ENCODE results near the gene PPEF1. TPM values are rescaled to one million over a fixed set of nuclear protein-coding genes. Genes with fewer than 3 reads are reported as not detected.
"Not testable (repeated sequence)": the region's sequence is repeated elsewhere in the genome, so short reads cannot be mapped to it uniquely, and the experiment has no call there.

Gene PPEF1
- total RNA-seq, 1 experiment from 2014 or later, result 0.72 TPM

DNA sequence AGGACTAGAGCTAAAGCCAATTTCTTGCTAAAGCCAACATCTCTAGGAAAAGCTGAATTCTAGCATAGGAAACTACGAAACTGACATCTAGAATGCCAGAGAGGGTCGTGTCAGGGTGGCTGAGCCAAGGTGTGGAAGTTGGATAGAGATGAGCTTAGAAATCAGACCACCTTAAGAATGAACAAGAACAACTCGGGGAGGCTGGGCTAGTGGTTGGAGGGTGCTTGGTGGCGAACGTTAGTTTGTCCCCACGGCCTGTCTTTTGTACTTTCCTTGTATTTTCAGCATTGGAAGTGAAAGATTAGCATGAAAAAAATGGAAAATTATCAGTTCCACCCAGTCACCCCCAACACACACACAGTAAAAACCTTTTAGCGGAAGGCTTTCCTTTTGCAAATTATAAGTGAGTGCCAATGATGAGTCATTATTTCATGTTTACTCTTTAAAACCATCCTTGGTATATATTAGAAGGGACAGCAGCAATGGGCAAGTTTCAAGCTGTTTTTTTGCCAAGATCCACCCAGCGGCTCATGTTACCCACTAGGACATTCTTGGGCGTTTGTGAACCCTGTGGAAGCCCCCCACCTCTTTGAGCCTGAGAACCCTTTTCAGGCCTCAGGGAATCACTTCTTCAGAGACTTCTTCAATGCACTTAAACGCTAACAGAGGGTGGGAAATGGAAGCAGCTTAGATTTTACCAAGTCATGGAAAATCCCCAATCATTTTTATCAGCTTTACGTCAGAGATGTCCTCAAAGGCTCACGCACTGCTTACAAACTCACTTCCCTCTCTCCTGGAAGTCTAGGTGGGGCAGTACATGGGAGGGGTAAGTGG is 4.9 kb upstream of the PPEF1 start:
- DNase-seq (ENCODE audit: low spot score), result peak; percentile 87

DNA sequence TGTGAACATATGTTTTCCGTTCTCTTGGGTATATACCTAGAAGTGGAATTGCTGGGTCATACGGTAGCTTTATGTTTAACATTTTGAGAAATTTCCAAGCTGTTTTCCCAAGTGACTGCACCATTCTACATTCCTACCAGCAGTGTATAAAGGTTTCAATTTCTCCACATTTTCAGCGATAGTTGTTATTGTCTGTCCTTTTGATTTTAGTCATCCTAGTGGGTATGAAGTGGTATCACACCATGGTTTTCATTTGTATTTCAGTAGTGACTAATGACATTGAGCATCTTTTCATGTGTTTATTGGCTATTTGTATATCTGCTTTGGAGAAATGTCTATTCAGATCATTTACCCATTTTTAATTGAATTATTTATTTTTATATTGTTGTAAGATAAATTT is 2.4 kb downstream of the PPEF1 start:
- no peak for DNase-seq (ENCODE audit: low spot score)

- DNase-seq (ENCODE audit: low spot score), result peak; percentile 10
These were observed 7.5 kb downstream of the PPEF1 start for GRCh38 chrX:18714910-18715309.

GRCh38 chrX:18719852-18720251 is 12.4 kb downstream of the PPEF1 start:
- no peak for DNase-seq (ENCODE audit: low spot score)

GRCh38 chrX:18721683-18722499 is 14.4 kb downstream of the PPEF1 start:
- DNase-seq (ENCODE audit: low spot score), result no peak

DNA sequence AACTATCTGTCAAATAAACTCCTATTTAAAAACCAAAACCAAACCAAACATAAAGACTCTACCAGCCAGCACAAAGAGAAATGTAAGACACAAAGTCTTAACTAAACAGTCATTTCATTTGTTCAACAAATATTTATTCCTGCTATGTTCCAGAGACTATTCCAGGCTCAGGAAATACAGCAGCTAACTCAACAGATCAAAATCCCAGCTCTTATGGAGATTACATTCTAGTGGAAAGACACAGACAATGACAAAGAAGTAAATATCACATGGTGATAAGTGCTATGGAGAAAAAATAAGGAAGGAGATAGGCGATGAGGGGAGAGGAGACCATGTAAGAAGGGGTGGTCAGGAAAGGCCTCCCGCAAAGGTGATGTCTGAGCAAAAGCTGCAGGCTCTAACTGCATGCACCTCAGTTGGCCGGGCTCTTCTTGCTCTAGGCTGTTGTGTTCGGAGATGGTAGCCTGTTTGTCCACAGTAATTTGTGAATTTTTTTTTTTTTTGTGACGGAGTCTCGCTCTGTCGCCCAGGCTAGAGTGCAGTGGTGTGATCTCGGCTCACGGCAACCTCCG is 15.1 kb downstream of the PPEF1 start:
- DNase-seq (ENCODE audit: low spot score), result no peak

DNA sequence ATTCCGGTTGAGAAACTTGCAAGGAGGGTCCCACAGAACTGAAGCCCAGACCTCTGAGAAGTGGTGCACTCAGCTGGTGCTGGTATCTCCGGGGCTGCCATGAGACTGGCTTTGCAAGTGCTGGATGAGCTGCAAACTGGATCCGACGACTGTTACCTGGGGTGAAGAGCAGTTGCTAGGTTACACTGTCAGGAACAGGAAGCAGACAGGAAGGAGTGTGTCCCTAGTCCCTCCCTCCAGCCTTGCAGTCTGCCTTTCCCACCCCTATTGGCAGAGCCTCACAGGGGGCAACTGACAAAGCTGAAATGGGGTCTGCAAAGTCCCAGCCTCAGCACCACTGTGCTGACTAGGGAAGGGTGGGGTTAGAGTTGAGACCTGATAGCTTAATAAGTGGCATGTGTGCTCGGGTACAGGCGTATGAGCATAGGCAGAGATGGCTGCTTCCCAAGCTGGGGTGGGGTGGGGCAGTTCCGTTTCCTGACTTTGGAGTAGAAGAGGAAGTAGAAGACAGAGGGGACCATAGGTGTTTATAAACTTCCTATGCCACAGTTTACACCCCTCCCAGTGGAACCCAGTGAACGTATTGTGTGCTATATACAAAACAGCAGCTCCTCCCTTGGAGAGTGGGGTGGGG is 18.0 kb downstream of the PPEF1 start:
- DNase-seq (ENCODE audit: low spot score), result no peak

- no peak for DNase-seq (ENCODE audit: low spot score)
These were observed 25.8 kb downstream of the PPEF1 start for GRCh38 chrX:18733287-18733686.

- DNase-seq (ENCODE audit: low spot score), result not testable (repeated sequence)
These were observed 32.2 kb downstream of the PPEF1 start for GRCh38 chrX:18739609-18740008.

- no peak for DNase-seq (ENCODE audit: low spot score)
These were observed 41.1 kb downstream of the PPEF1 start for GRCh38 chrX:18748499-18748898.

GRCh38 chrX:18753631-18754030 is 46.2 kb downstream of the PPEF1 start:
- no peak for DNase-seq (ENCODE audit: low spot score)

DNA sequence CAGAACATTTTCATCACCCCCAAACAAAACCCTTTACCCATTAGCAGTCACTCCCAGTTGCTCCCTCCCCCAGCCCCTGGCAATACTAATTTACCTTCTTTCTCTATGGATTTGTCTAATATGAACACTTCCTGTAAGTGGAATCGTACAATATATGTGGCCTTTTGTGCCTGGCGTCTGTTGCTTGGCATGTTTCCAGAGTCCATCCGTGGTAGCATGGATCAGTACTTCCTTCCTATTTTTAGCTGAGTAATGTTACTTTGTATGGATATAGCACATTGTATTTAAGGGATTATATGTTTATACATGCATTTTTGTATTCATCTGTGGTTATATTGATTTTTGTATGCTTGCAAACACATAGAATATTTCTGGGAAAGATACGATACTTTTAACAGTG is 48.2 kb downstream of the PPEF1 start:
- no peak for DNase-seq (ENCODE audit: low spot score)

DNA sequence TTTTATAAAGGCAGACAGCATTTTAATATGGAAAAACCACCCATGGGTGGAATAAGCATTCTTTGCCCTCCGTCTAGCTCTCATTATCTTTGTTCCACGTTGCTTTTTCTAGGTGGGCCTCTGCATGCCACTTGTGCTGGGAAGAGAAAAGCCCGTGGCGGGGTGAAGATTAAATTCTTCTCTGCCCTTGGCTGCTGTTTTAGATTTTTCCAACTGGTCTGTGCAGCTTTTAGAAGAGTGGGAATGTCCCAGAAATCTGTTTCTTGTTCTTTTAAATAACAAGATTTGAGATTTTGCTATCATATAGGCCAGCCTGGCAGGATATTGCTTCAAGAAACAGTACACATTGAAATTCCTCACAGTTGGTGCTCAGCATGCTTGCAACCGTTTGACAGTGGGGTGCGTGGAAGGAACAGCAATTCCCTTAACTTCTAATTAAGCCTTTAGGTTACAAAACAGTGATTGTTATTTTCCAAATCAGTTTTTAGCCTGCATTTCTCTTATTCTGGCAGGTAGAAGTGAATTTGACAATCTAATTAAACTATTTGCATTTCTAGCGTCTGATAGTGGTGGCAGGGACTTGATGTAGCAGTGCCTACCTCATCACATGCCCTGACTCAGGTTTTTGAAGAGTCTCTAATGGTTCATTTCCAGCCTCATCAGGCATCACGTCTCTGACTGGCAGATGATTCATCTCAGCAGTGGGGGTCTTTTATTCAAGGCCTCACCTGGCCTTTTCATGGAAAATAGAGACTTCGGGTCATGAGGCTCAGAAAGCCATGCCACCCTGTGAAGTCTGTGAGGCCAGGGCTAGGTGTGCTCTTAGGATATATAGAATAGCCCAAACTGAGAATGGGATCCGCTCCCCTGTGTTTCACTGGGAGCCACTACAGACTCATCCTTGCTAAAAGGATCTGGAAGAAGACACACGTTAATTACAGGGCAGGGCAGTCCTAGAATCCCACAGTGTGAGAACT is 50.8 kb downstream of the PPEF1 start:
- no peak for DNase-seq (ENCODE audit: low spot score)

DNA sequence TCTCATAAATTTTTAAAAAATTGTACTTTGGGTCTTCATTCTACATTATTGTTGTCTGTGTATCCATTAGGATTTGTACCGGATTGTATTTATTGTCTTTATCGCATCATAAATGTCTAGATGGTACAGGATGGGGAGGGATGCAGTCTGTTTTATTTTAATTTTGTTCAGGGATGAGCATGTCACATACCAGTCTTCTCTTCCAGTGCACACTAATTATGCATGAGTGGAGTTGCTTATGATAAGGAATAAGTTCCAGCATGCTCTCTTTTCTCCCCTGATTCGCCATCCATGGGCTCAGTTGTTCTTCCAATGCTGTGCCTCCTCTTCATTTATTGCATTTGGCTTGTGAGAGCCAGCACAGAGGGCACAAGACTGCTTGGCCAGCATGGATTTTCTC is 54.3 kb downstream of the PPEF1 start:
- no peak for DNase-seq (ENCODE audit: low spot score)

- DNase-seq (ENCODE audit: low spot score), result not testable (repeated sequence)
These were observed 55.7 kb downstream of the PPEF1 start for GRCh38 chrX:18763106-18763505.

GRCh38 chrX:18769364-18769763 is 61.9 kb downstream of the PPEF1 start:
- no peak for DNase-seq (ENCODE audit: low spot score)

- no peak for DNase-seq (ENCODE audit: low spot score)
These were observed 62.5 kb downstream of the PPEF1 start for GRCh38 chrX:18769812-18770573.

GRCh38 chrX:18789916-18790315 is 82.5 kb downstream of the PPEF1 start:
- DNase-seq (ENCODE audit: low spot score), result no peak

GRCh38 chrX:18792828-18793227 is 85.4 kb downstream of the PPEF1 start:
- DNase-seq (ENCODE audit: low spot score), result no peak

DNA sequence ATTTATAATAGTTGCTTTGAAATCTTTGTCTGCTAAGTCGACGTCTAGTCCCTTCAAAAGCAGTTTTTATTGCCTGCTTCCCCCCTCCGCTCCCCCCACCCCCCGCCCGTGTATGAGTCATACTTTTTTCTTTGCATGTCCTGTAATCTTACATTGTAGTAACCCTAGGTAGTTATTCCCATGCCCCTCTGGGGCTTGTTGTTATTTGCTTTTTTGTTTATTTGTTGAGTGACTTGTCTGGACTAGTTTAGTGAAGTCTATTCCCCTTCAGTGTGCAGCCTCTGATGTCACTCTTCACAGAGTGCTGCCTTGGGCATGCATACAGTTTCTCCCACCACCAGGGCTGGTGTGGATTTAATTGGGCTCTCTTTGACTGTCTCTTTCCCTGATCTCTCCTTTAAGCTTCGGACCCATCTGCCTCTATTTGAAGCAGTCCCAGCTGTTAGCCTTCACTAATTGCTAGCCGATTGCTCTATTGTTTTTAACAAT is 86.2 kb downstream of the PPEF1 start:
- peak; percentile 65 for DNase-seq (ENCODE audit: low spot score)
